Adrenal gland (tissue), 12 donors: Measurements from ENCODE around the gene LPP. TPM values are rescaled to one million over a fixed set of nuclear protein-coding genes. Genes with fewer than 3 reads are reported as not detected.

Source experiments
- DNase-seq, 7 donors: peaks; one replicate each; pipeline ENCODE4 v3.0.0-alpha.2; 2019 to 2020
- H3K27ac ChIP-seq, 5 donors: fragments of 200-600 bp; sonication (generic) in 4 of 5; 1 replicate in 3 of 5; 2 replicates in 2 of 5; pipeline versions ENCODE4 v1.5.1 to v1.8.0; 2016 to 2020; ENCODE audit warnings: mild to moderate bottlenecking in 1 of 5
- H3K27me3 ChIP-seq: fragments of 200-600 bp; 2 replicates; pipeline ENCODE4 v1.8.0; 2021
- H3K36me3 ChIP-seq, 2 donors: fragments of 200-600 bp; replicated peaks in 1 of 2; 1 replicate in 1 of 2; 2 replicates in 1 of 2; pipeline versions ENCODE4 v1.5.1 to v1.8.0; 2018 to 2022
- H3K4me1 ChIP-seq, 2 donors: fragments of 200-600 bp; replicated peaks in 1 of 2; 1 replicate in 1 of 2; 2 replicates in 1 of 2; pipeline versions ENCODE4 v1.5.1 to v1.8.0; 2018 to 2021
- H3K4me3 ChIP-seq, 4 donors: fragments of 200-600 bp; sonication (generic) in 3 of 4; one replicate each; pipeline ENCODE4 v1.5.1; 2016 to 2018
- H3K9me3 ChIP-seq, 3 donors: fragments of 200-600 bp; sonication (generic) in 1 of 3; replicated peaks in 1 of 3; 1 replicate in 2 of 3; 2 replicates in 1 of 3; pipeline versions ENCODE4 v1.5.1 to v1.8.0; 2016 to 2021
- POLR2A ChIP-seq, 2 donors: fragments of 450-650 bp; IDR thresholded peaks; one replicate each; pipeline ENCODE4 v1.6.1; 2017; ENCODE audit warnings: antibody characterized with exemption in 2 of 2, mild to moderate bottlenecking in 2 of 2, moderate library complexity in 1 of 2
- WGBS, 4 donors: extraction: QIAGEN DNeasy Blood & Tissue Kit in 2 of 4; methylation state at CpG; one replicate each; pipeline versions ENCODE4 v1.1.5 to v1.1.7; 2013 to 2017; 5-methylcytosine and 5-hydroxymethylcytosine counted together
- intact Hi-C, 2 donors: fragments of 100-400 bp; cut with DNase I; formaldehyde crosslinking; loops; one replicate each; pipeline versions ENCODE4 v1.14.1 to v1.15.0; 2022 to 2023
- polyA plus RNA-seq, 3 donors: library from polyadenylated mRNA; stranded (reverse); fragments of 200-250 nt in 2 of 3; fragments of 350-450 nt in 1 of 3; fragmentation: Illumina TruSeq in 1 of 3; extraction: RNeasy Lipid Tissue Mini Kit (QIAGEN cat#74804) in 1 of 3; gene quantifications; one replicate each; pipeline ENCODE4 v1.2.3, GENCODE V29; 2013 to 2014
- total RNA-seq, 9 donors: library from RNA; depleted of rRNA in 4 of 9; stranded (reverse); fragments of >200 nt in 4 of 9; fragments of 120-200 nt in 1 of 9; fragmentation: NEBNext Ultra II Directional in 1 of 9; extraction: Animal tissue kit (Norgen Biotek cat#: 25700) in 1 of 9; gene quantifications; one replicate each; pipeline versions ENCODE4 v1.1.0 to v1.2.4, GENCODE V29; 2013 to 2023
- TF ChIP-seq, protein P1 (sequence below), 6 experiments: fragments of 450-650 bp in 4 of 6; fragments of 200-600 bp in 2 of 6; sonication (generic) in 1 of 6; IDR thresholded peaks; 1 replicate in 5 of 6; 2 replicates in 1 of 6; pipeline versions ENCODE4 v1.5.1 to v1.8.0; 2016 to 2021; ENCODE audit warnings: antibody characterized with exemption in 6 of 6, mild to moderate bottlenecking in 2 of 6, moderate library complexity in 1 of 6
- donor health status: healthy with polysubstance abuse.
- donor health status: Bipolar disorder and iron deficiency.
- donor health status: DM: yes; HTN: yes; CAD: no.
- donor health status: DM: no; HTN: no; CAD: no.
- donor health status: DM: no; HTN: no; CAD: no.
- donor health status: DM: yes; HTN: yes; CAD: no.

LPP gene
- total and polyA plus RNA-seq, 12 donors, result 7.0 to 170 (median 101) TPM

DNA sequence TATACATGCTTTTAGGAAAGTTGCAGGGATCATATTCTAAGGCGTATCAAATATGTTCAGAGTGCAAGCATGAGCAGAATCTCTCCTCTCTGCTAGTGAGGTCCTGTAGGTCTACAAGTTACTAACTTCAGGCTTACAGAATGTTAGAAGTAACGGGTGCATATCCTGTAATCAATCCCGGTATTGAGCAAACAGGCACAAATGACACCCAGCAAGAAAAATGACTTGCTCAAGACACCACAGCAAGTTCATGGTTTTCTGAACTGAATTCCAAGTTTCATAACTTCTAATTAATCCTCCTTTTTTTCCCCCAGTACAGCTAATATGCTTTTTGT, 663.9 kb downstream of the LPP start:
- no peaks in the 10 kb centered on the region for H3K36me3 ChIP-seq
- intact Hi-C loops, result no loop called here
- H3K4me3 ChIP-seq, result no peak overlapping the region
- WGBS, 4 donors, result 78 to 83% (median 81%) methylated on average over 3 of the region's 3 CpGs
- TF ChIP-seq, protein P1, sequence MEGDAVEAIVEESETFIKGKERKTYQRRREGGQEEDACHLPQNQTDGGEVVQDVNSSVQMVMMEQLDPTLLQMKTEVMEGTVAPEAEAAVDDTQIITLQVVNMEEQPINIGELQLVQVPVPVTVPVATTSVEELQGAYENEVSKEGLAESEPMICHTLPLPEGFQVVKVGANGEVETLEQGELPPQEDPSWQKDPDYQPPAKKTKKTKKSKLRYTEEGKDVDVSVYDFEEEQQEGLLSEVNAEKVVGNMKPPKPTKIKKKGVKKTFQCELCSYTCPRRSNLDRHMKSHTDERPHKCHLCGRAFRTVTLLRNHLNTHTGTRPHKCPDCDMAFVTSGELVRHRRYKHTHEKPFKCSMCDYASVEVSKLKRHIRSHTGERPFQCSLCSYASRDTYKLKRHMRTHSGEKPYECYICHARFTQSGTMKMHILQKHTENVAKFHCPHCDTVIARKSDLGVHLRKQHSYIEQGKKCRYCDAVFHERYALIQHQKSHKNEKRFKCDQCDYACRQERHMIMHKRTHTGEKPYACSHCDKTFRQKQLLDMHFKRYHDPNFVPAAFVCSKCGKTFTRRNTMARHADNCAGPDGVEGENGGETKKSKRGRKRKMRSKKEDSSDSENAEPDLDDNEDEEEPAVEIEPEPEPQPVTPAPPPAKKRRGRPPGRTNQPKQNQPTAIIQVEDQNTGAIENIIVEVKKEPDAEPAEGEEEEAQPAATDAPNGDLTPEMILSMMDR (IDR thresholded peaks at IDR 0.05), result no peak
- no peak for TF ChIP-seq POLR2A (IDR thresholded peaks at IDR 0.05)
- DNase-seq, result no peak
- no peak overlapping the region for H3K27ac ChIP-seq
- H3K9me3 ChIP-seq, result no peaks in the 10 kb centered on the region
- H3K27me3 ChIP-seq, result no peaks in the 10 kb centered on the region
- peaks cover 0 to 24% of the 10 kb centered on the region in 2 donors for H3K4me1 ChIP-seq

DNA sequence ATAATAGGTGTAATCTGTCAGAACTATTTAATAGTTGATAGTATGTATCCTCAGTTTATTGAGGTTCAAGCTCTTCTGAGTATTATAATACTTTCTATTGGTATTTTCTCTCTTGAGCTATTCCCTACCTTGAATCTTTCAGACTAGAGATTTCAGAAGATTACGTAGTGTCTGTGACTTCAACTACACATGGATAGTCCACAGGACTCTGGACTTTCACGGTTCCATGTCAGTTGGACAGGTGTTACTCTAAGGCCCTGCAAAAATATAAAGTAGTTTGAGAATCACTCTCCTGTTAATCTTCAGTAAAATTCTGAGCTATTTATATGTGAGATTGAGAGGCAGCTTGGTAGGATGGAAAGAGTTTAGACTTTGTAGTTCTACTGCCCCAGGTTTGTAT, 664.3 kb downstream of the LPP start:
- H3K4me1 ChIP-seq, result peaks cover 0 to 24% of the 10 kb centered on the region in 2 donors
- intact Hi-C loops, result no loop called here

DNA sequence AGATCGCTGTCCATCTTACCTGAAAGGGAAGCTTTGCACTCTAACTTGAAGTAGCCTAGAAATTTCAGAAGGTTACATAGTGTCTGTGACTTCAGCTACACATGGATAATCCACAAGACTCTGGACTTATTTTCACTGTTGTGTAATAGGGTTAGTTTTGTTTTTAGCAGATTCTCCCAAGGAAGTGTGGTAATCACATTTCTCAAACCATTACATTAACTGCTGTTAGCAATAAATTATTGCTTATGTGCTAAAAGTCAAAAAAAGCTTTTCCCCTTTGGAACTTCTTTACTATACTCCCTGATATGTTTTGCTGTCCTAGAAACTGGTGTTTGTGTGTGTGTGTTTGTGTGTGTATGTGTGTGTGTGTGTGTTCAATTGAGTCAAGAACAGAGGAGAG, 666.0 kb downstream of the LPP start:
- intact Hi-C loops, result no loop called here
- no peak for DNase-seq
- H3K36me3 ChIP-seq, result no peaks in the 10 kb centered on the region
- peak overlapping the region in 3 of 5 donors; percentile 10 to 77 (median 11) for H3K27ac ChIP-seq
- peaks cover 0 to 24% of the 10 kb centered on the region in 2 donors for H3K4me1 ChIP-seq
- H3K27me3 ChIP-seq, result no peaks in the 10 kb centered on the region
- no peak for TF ChIP-seq POLR2A (IDR thresholded peaks at IDR 0.05)
- TF ChIP-seq, protein P1 (IDR thresholded peaks at IDR 0.05), result no peak
- WGBS, 4 donors, result 83 to 91% (median 88%) methylated on average over 1 of the region's 1 CpG
- no peak overlapping the region for H3K4me3 ChIP-seq
- H3K9me3 ChIP-seq, result no peaks in the 10 kb centered on the region

More for the DNA sequence above, 664.3 kb downstream of the LPP start:
- 95 to 100% (median 96%) methylated on average over 2 of the region's 2 CpGs for WGBS, 4 donors
- Histone ChIP-seq H3K4me3 (no peak overlapping the region), H3K27ac (no peak overlapping the region), H3K36me3 (no peaks in the 10 kb centered on the region), H3K9me3 (no peaks in the 10 kb centered on the region), H3K27me3 (no peaks in the 10 kb centered on the region)
- DNase-seq, result no peak
- TF ChIP-seq POLR2A (IDR thresholded peaks at IDR 0.05), result no peak
- TF ChIP-seq, protein P1 (IDR thresholded peaks at IDR 0.05), result no peak

DNA sequence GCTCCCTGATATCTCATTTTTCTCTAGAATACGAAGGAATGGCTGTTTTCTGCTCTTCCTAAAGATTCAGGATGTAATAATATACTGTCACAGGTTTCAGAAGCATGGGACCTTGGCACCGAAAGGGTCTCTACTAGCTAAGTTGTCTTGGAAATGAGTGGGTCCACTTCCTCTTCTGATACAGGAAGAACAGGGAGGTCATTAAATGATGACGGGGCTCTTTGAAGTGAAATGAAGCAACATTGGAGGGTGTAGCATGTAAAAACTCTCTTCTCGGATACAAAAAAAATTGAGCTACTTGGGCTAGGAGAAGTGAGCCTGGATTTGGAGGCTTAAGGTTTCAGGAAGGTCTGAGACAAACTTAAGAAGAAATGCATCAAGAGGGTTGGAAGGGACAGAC, 668.0 kb downstream of the LPP start:
- no peaks in the 10 kb centered on the region for H3K9me3 ChIP-seq
- peaks cover 0 to 24% of the 10 kb centered on the region in 2 donors for H3K4me1 ChIP-seq
- TF ChIP-seq, protein P1 (IDR thresholded peaks at IDR 0.05), result no peak
- TF ChIP-seq POLR2A (IDR thresholded peaks at IDR 0.05), result no peak
- H3K4me3 ChIP-seq, result no peak overlapping the region
- H3K27me3 ChIP-seq, result no peaks in the 10 kb centered on the region
- H3K27ac ChIP-seq, result peak overlapping the region in 2 of 5 donors; percentile 21 to 70
- intact Hi-C loops, result no loop called here
- DNase-seq, result peak in 1 of 7 donors; percentile 35
- WGBS, 4 donors, result 69 to 87% (median 75%) methylated on average over 4 of the region's 4 CpGs
- no peaks in the 10 kb centered on the region for H3K36me3 ChIP-seq
